NT2/D1 (cell line): Measurements from ENCODE around the gene AGT.

ENCODE experiments used
- DNase-seq: peaks from one replicate; pipeline ENCODE4 v3.0.0-alpha.2; 2011; ENCODE audit warnings: low read depth, low spot score
- H3K27me3 ChIP-seq: 2 replicates; pipeline ENCODE4 v1.6.0; 2011; ENCODE audit warnings: mild to moderate bottlenecking; ENCODE audit not compliant: insufficient read length, insufficient read depth
- H3K36me3 ChIP-seq: 2 replicates; pipeline ENCODE4 v1.6.1; 2011; ENCODE audit warnings: mild to moderate bottlenecking, low read length, mixed read lengths; ENCODE audit not compliant: insufficient read depth, insufficient read length
- H3K4me1 ChIP-seq: 2 replicates; pipeline ENCODE4 v1.5.1; 2011; ENCODE audit not compliant: insufficient read depth, insufficient read length
- H3K4me3 ChIP-seq: 2 replicates; pipeline ENCODE4 v1.5.1; 2011; ENCODE audit warnings: low read depth; ENCODE audit not compliant: insufficient read length
- H3K9ac ChIP-seq: 2 replicates; pipeline ENCODE4 v1.6.0; 2011; ENCODE audit warnings: low read depth; ENCODE audit not compliant: insufficient read length
- H3K9me3 ChIP-seq: 2 replicates; pipeline ENCODE4 v1.5.1; 2011; ENCODE audit warnings: mild to moderate bottlenecking, low read length; ENCODE audit not compliant: insufficient read depth
- SUZ12 ChIP-seq: IDR thresholded peaks from 2 replicates; pipeline ENCODE4 v1.6.1; 2011; ENCODE audit not compliant: insufficient read length, insufficient read depth; ENCODE audit errors: extremely low read depth
- YY1 ChIP-seq: IDR thresholded peaks from 2 replicates; pipeline ENCODE4 v1.6.1; 2011; ENCODE audit not compliant: insufficient read length, insufficient read depth
- ZNF274 ChIP-seq: IDR thresholded peaks from 2 replicates; pipeline ENCODE4 v1.6.1; 2011; ENCODE audit warnings: mild to moderate bottlenecking, low read depth, low read length

AGT gene

GRCh38 chr1:230705289-230706019 is 8.5 kb downstream of the AGT start:
- H3K9ac ChIP-seq, result no peak overlapping the region
- H3K27me3 ChIP-seq, result no peaks in the 10 kb centered on the region
- no peaks in the 10 kb centered on the region for H3K36me3 ChIP-seq
- H3K4me1 ChIP-seq, result no peaks in the 10 kb centered on the region
- H3K9me3 ChIP-seq, result no peaks in the 10 kb centered on the region
- H3K4me3 ChIP-seq, result no peak overlapping the region
- TF ChIP-seq ZNF274 (no peak), YY1 (no peak)
- DNase-seq, result no peak

- Histone ChIP-seq H3K9ac (no peak overlapping the region), H3K4me1 (no peaks in the 10 kb centered on the region), H3K4me3 (no peak overlapping the region), H3K36me3 (no peaks in the 10 kb centered on the region), H3K27me3 (no peaks in the 10 kb centered on the region), H3K9me3 (no peaks in the 10 kb centered on the region)
- TF ChIP-seq SUZ12 (no peak), ZNF274 (no peak), YY1 (no peak)
- DNase-seq, result no peak
Measured at GRCh38 chr1:230704830-230705229, 9.1 kb downstream of the AGT start.

GRCh38 chr1:230703679-230704385 is 10.1 kb downstream of the AGT start:
- no peak overlapping the region for H3K4me3 ChIP-seq
- no peaks in the 10 kb centered on the region for H3K27me3 ChIP-seq
- no peaks in the 10 kb centered on the region for H3K36me3 ChIP-seq
- TF ChIP-seq SUZ12, result no peak
- no peak for TF ChIP-seq YY1
- no peak for TF ChIP-seq ZNF274
- no peaks in the 10 kb centered on the region for H3K4me1 ChIP-seq
- no peak for DNase-seq
- no peaks in the 10 kb centered on the region for H3K9me3 ChIP-seq
- H3K9ac ChIP-seq, result no peak overlapping the region

GRCh38 chr1:230702934-230703678 is 10.8 kb downstream of the AGT start:
- DNase-seq, result no peak
- Histone ChIP-seq H3K9me3 (no peaks in the 10 kb centered on the region), H3K4me1 (no peaks in the 10 kb centered on the region), H3K27me3 (no peaks in the 10 kb centered on the region), H3K9ac (no peak overlapping the region), H3K36me3 (no peaks in the 10 kb centered on the region), H3K4me3 (no peak overlapping the region)
- TF ChIP-seq YY1 (no peak), ZNF274 (no peak), SUZ12 (no peak)

GRCh38 chr1:230701895-230702768 is 11.8 kb downstream of the AGT start:
- no peak for DNase-seq
- TF ChIP-seq YY1 (no peak), ZNF274 (no peak), SUZ12 (no peak)
- Histone ChIP-seq H3K4me1 (no peaks in the 10 kb centered on the region), H3K36me3 (no peaks in the 10 kb centered on the region), H3K27me3 (no peaks in the 10 kb centered on the region), H3K9me3 (no peaks in the 10 kb centered on the region), H3K9ac (no peak overlapping the region), H3K4me3 (no peak overlapping the region)

GRCh38 chr1:230701434-230701833 is 12.5 kb downstream of the AGT start:
- TF ChIP-seq YY1 (no peak), ZNF274 (no peak), SUZ12 (no peak)
- Histone ChIP-seq H3K9ac (no peak overlapping the region), H3K36me3 (no peaks in the 10 kb centered on the region), H3K9me3 (no peaks in the 10 kb centered on the region), H3K27me3 (no peaks in the 10 kb centered on the region), H3K4me3 (no peak overlapping the region), H3K4me1 (no peaks in the 10 kb centered on the region)
- no peak for DNase-seq
